Right ventricle myocardium inferior (tissue), 1 donor: ENCODE measurements around the gene NCDN. TPM values are rescaled to one million over a fixed set of nuclear protein-coding genes. Genes with fewer than 3 reads are reported as not detected.
"Not testable (repeated sequence)": the region's sequence is repeated elsewhere in the genome, so short reads cannot be mapped to it uniquely, and the experiment has no call there.

ENCODE experiments used
- ATAC-seq: fragments of 200-7000 bp; cut with Tn5 transposase; one replicate; pipeline ENCODE4 v1.9.1; 2020; ENCODE audit warnings: mild to moderate bottlenecking, moderate library complexity
- DNase-seq: peaks from one replicate; pipeline ENCODE4 v3.0.0; 2021; ENCODE audit errors: missing footprints
- intact Hi-C: fragments of 100-400 bp; cut with DNase I; formaldehyde crosslinking; loops from one replicate; pipeline ENCODE4 v1.11.0; 2022
- total RNA-seq: library from RNA; stranded (reverse); fragmentation: NEBNext Ultra II Directional; extraction: Animal tissue kit (Norgen Biotek cat#: 25700); gene quantifications from one replicate; pipeline ENCODE4 v1.2.1, GENCODE V29; 2021
- donor health status: DM: no; HTN: yes; CAD: no; lungs with severe emphysema.

NCDN gene
- total RNA-seq, 1 donor from 2014 or later, result 22.8 TPM

- DNase-seq, intact Hi-C loops, ATAC-seq: not testable (repeated sequence)
These were observed 24.0 kb downstream of the NCDN start for GRCh38 chr1:35581621-35582020.

- intact Hi-C loops, result no loop called here
- no peak for ATAC-seq
- no peak for DNase-seq
These were observed 27.7 kb downstream of the NCDN start for GRCh38 chr1:35585281-35585680.

GRCh38 chr1:35585805-35586204 is 28.2 kb downstream of the NCDN start:
- DNase-seq, intact Hi-C loops, ATAC-seq: not testable (repeated sequence)

- DNase-seq (no peak), ATAC-seq (no peak)
- intact Hi-C loops, result no loop called here
These were observed 29.2 kb downstream of the NCDN start for GRCh38 chr1:35586808-35587207.

- intact Hi-C loops, result no loop called here
- DNase-seq (peak; percentile 55), ATAC-seq (no peak)
These were observed 30.1 kb downstream of the NCDN start for GRCh38 chr1:35587736-35588135.

GRCh38 chr1:35588197-35588910 is 30.8 kb downstream of the NCDN start:
- intact Hi-C loops, result no loop called here
- ATAC-seq (no peak), DNase-seq (no peak)

GRCh38 chr1:35589516-35590427 is 32.2 kb downstream of the NCDN start:
- DNase-seq (no peak), ATAC-seq (no peak)
- intact Hi-C loops, result no loop called here

- intact Hi-C loops, result no loop called here
- ATAC-seq, result no peak
- DNase-seq, result no peak
These were observed 33.0 kb downstream of the NCDN start for GRCh38 chr1:35590476-35591040.

- DNase-seq, result no peak
These were observed 33.6 kb downstream of the NCDN start for GRCh38 chr1:35591211-35591610.

GRCh38 chr1:35592991-35593769 is 35.6 kb downstream of the NCDN start:
- intact Hi-C loops, result no loop called here
- DNase-seq, result no peak
- no peak for ATAC-seq

More at GRCh38 chr1:35591211-35591610, 33.6 kb downstream of the NCDN start:
- intact Hi-C loops, result no loop called here
- ATAC-seq, result no peak

- DNase-seq (no peak), ATAC-seq (no peak)
These were observed 36.6 kb downstream of the NCDN start for GRCh38 chr1:35594005-35594760.

GRCh38 chr1:35595684-35596083 is 38.1 kb downstream of the NCDN start:
- ATAC-seq (no peak), DNase-seq (no peak)
- intact Hi-C loops, result no loop called here

More at GRCh38 chr1:35594005-35594760, 36.6 kb downstream of the NCDN start:
- intact Hi-C loops, result no loop called here

- intact Hi-C loops, result no loop called here
- no peak for DNase-seq
- ATAC-seq, result no peak
These were observed 40.3 kb downstream of the NCDN start for GRCh38 chr1:35597870-35598269.

GRCh38 chr1:35598895-35599294 is 41.3 kb downstream of the NCDN start:
- intact Hi-C loops, result no loop called here
- no peak for DNase-seq
- no peak for ATAC-seq

- intact Hi-C loops, result no loop called here
- DNase-seq (no peak), ATAC-seq (no peak)
These were observed 41.8 kb downstream of the NCDN start for GRCh38 chr1:35599411-35599810.

GRCh38 chr1:35600593-35600992 is 43.0 kb downstream of the NCDN start:
- intact Hi-C loops, result no loop called here
- DNase-seq (no peak), ATAC-seq (no peak)

- DNase-seq (no peak), ATAC-seq (no peak)
- intact Hi-C loops, result no loop called here
These were observed 45.9 kb downstream of the NCDN start for GRCh38 chr1:35603468-35603867.

- no peak for ATAC-seq
- intact Hi-C loops, result no loop called here
These were observed 46.3 kb downstream of the NCDN start for GRCh38 chr1:35603941-35604340.

More at GRCh38 chr1:35603941-35604340, 46.3 kb downstream of the NCDN start:
- DNase-seq, result no peak
